H9 (cell line): Measurements from ENCODE around the gene GFRA1. TPM values are rescaled to one million over a fixed set of nuclear protein-coding genes. Genes with fewer than 3 reads are reported as not detected.

Experiments
- DNase-seq: peaks from one replicate; pipeline ENCODE4 v3.0.0-alpha.2; 2017
- H2AFZ ChIP-seq: one replicate; pipeline ENCODE4 v1.6.1; 2013; ENCODE audit warnings: mild to moderate bottlenecking, low read length, control low read depth, moderate library complexity
- H2AK5ac ChIP-seq: 2 replicates; pipeline ENCODE4 v1.6.1; 2013; ENCODE audit warnings: low read length, control low read depth, mixed read lengths; ENCODE audit not compliant: insufficient read length
- H2BK120ac ChIP-seq: one replicate; pipeline ENCODE4 v1.6.1; 2013; ENCODE audit warnings: low read depth, mild to moderate bottlenecking, low read length, control low read depth, inconsistent platforms; ENCODE audit not compliant: poor library complexity, severe bottlenecking
- H2BK12ac ChIP-seq: 2 replicates; pipeline ENCODE4 v1.6.1; 2013; ENCODE audit warnings: low read length, control low read depth, mixed read lengths, low read depth; ENCODE audit not compliant: insufficient read length
- H2BK15ac ChIP-seq: 2 replicates; pipeline ENCODE4 v1.6.1; 2013; ENCODE audit warnings: low read depth, low read length, control low read depth
- H2BK20ac ChIP-seq: one replicate; pipeline ENCODE4 v1.6.1; 2013; ENCODE audit warnings: low read depth, mild to moderate bottlenecking, low read length, control low read depth, inconsistent platforms; ENCODE audit not compliant: poor library complexity, severe bottlenecking
- H2BK5ac ChIP-seq: 2 replicates; pipeline ENCODE4 v1.6.1; 2013; ENCODE audit warnings: low read length, control low read depth, mixed read lengths; ENCODE audit not compliant: insufficient read length
- H3K14ac ChIP-seq: 2 replicates; pipeline ENCODE4 v1.6.1; 2013; ENCODE audit warnings: low read length, control low read depth; ENCODE audit not compliant: insufficient read depth
- H3K18ac ChIP-seq: 2 replicates; pipeline ENCODE4 v1.6.1; 2013; ENCODE audit warnings: low read depth, mild to moderate bottlenecking, mixed read lengths, low read length, control low read depth; ENCODE audit not compliant: insufficient read length
- H3K23ac ChIP-seq: 2 replicates; pipeline ENCODE4 v1.6.1; 2013; ENCODE audit warnings: low read length, control low read depth, mixed read lengths, low read depth; ENCODE audit not compliant: insufficient read length
- H3K23me2 ChIP-seq: 2 replicates; pipeline ENCODE4 v1.6.1; 2013; ENCODE audit warnings: low read depth, mild to moderate bottlenecking, mixed read lengths, low read length, control low read depth; ENCODE audit not compliant: insufficient read length, poor library complexity, severe bottlenecking
- H3K27ac ChIP-seq: 2 replicates; pipeline ENCODE4 v1.5.1; 2013; ENCODE audit warnings: low read length, control low read depth, mixed read lengths, low read depth; ENCODE audit not compliant: insufficient read length
- H3K27me3 ChIP-seq: 2 replicates; pipeline ENCODE4 v1.6.1; 2013; ENCODE audit warnings: low read length, control low read depth, inconsistent platforms; ENCODE audit not compliant: insufficient read depth
- H3K4ac ChIP-seq: 2 replicates; pipeline ENCODE4 v1.6.1; 2013; ENCODE audit warnings: low read depth, mild to moderate bottlenecking, control low read depth, inconsistent platforms, low read length, moderate library complexity
- H3K4me1 ChIP-seq: 2 replicates; pipeline ENCODE4 v1.6.1; 2013; ENCODE audit warnings: low read length, control low read depth, inconsistent platforms; ENCODE audit not compliant: insufficient read depth
- H3K4me2 ChIP-seq: 2 replicates; pipeline ENCODE4 v1.6.1; 2013; ENCODE audit warnings: low read length, control low read depth, mixed read lengths; ENCODE audit not compliant: insufficient read length, insufficient read depth
- H3K56ac ChIP-seq: 2 replicates; pipeline ENCODE4 v1.6.1; 2013; ENCODE audit warnings: low read depth, mild to moderate bottlenecking, mixed read lengths, low read length, control low read depth; ENCODE audit not compliant: insufficient read length
- H3K79me1 ChIP-seq: 2 replicates; pipeline ENCODE4 v1.6.1; 2013; ENCODE audit warnings: low read depth, mild to moderate bottlenecking, moderate library complexity, low read length, control low read depth, inconsistent platforms; ENCODE audit not compliant: insufficient read depth, poor library complexity, severe bottlenecking
- H3K79me2 ChIP-seq: 2 replicates; pipeline ENCODE4 v1.6.1; 2013; ENCODE audit warnings: low read length, control low read depth, inconsistent platforms; ENCODE audit not compliant: insufficient read depth
- H3K9ac ChIP-seq: 2 replicates; pipeline ENCODE4 v1.6.1; 2013; ENCODE audit warnings: low read length, control low read depth, mixed read lengths; ENCODE audit not compliant: insufficient read length; ENCODE audit errors: extremely low read depth
- H3K9me3 ChIP-seq: one replicate; pipeline ENCODE4 v1.6.1; 2013; ENCODE audit warnings: low read depth, low read length, inconsistent platforms; ENCODE audit not compliant: control insufficient read depth
- H3T11ph ChIP-seq: one replicate; pipeline ENCODE4 v1.6.1; 2013; ENCODE audit warnings: mild to moderate bottlenecking, low read length, control low read depth, inconsistent platforms
- H4K20me1 ChIP-seq: one replicate; pipeline ENCODE4 v1.6.1; 2013; ENCODE audit not compliant: control insufficient read depth, insufficient read length, insufficient read depth
- H4K5ac ChIP-seq: 2 replicates; pipeline ENCODE4 v1.6.1; 2013; ENCODE audit warnings: low read depth, mild to moderate bottlenecking, mixed read lengths, low read length, control low read depth; ENCODE audit not compliant: insufficient read length
- H4K8ac ChIP-seq: replicated peaks from 2 replicates; pipeline ENCODE4 v1.6.1; 2013; ENCODE audit warnings: low read length, control low read depth, mixed read lengths, low read depth; ENCODE audit not compliant: insufficient read length
- H4K91ac ChIP-seq: 2 replicates; pipeline ENCODE4 v1.6.1; 2013; ENCODE audit warnings: low read depth, mild to moderate bottlenecking, moderate library complexity, mixed read lengths, low read length, control low read depth; ENCODE audit not compliant: insufficient read length
- H3K27ac Mint-ChIP-seq, 3 experiments: 2 replicates in 2 of 3; 3 replicates in 1 of 3; pipeline ENCODE4 v1.8.0; 2020 to 2021; ENCODE audit warnings: mixed read lengths in 3 of 3, mild to moderate bottlenecking in 1 of 3, moderate library complexity in 1 of 3
- H3K27me3 Mint-ChIP-seq: 2 replicates; pipeline ENCODE4 v1.8.0; 2021; ENCODE audit warnings: low read depth, mild to moderate bottlenecking, moderate library complexity, mixed read lengths
- H3K36me3 Mint-ChIP-seq, 3 experiments: 2 replicates in 2 of 3; 3 replicates in 1 of 3; pipeline ENCODE4 v1.8.0; 2020 to 2021; ENCODE audit warnings: low read depth in 3 of 3, mixed read lengths in 3 of 3; ENCODE audit not compliant: insufficient read depth in 1 of 3
- H3K4me1 Mint-ChIP-seq, 2 experiments: 2 replicates each; pipeline ENCODE4 v1.8.0; 2020; ENCODE audit warnings: mixed read lengths in 2 of 2
- H3K4me3 Mint-ChIP-seq, 2 experiments: 2 replicates in 1 of 2; 3 replicates in 1 of 2; pipeline ENCODE4 v1.8.0; 2020 to 2021; ENCODE audit warnings: mild to moderate bottlenecking in 2 of 2, mixed read lengths in 2 of 2, moderate library complexity in 1 of 2
- H3K9me3 Mint-ChIP-seq, 2 experiments: 2 replicates in 1 of 2; 3 replicates in 1 of 2; pipeline ENCODE4 v1.8.0; 2020; ENCODE audit warnings: mild to moderate bottlenecking in 2 of 2, mixed read lengths in 2 of 2, moderate library complexity in 1 of 2
- WGBS: extraction: QIAGEN DNeasy Blood & Tissue Kit; methylation state at CpG from one replicate; pipeline ENCODE4 v1.1.7; 2013; ENCODE audit warnings: missing lambda C conversion rate, low lambda C conversion rate, mixed read lengths; ENCODE audit not compliant: insufficient read length; ENCODE audit errors: extremely low coverage; 5-methylcytosine and 5-hydroxymethylcytosine counted together
- total RNA-seq: library from RNA; stranded (reverse); gene quantifications from 2 replicates; pipeline ENCODE4 v1.2.1, GENCODE V29; 2021
- TF ChIP-seq, protein P1 (sequence below): fragments of 200-600 bp; sonication (generic); conservative IDR thresholded peaks from 3 replicates; pipeline ENCODE4 v1.8.0; 2021; ENCODE audit warnings: antibody characterized with exemption, mild to moderate bottlenecking

The GFRA1 gene
- total RNA-seq, 1 experiment from 2014 or later, result 0.24 TPM

DNA sequence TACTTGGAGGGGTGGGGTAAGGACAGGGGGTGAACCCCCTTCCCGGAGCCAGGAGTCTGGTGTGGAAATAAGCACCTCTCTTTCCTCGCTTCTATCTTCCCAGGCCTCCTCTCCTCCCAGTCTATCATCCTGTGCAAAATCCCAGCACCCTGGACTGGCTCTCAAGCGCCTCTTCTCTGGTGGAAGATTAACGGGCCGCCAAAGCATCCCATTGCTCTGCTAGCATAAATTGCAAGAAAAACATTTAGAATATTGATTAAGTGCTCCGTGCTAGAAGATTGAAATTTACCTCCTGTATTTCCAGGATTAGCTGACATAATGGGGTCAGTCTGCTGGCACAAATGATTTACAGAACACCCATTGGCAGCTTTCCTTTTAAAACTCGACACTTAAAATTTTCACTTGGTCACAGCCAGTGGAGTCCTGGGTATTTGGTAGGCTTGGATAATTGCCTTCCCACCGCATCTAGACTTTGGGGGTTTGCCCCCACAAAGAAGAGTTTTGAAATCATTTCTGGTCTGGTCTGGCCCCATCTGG lies 189.7 kb downstream of the GFRA1 start:
- no peak overlapping the region for H2AFZ ChIP-seq
- H4K8ac ChIP-seq, result no peak overlapping the region
- no peak overlapping the region for H2BK15ac ChIP-seq
- H3K27me3 Mint-ChIP-seq, result no peaks in the 10 kb centered on the region; the same call in none of the 2 replicates
- no peaks in the 10 kb centered on the region for H3K79me1 ChIP-seq
- TF ChIP-seq, protein P1, sequence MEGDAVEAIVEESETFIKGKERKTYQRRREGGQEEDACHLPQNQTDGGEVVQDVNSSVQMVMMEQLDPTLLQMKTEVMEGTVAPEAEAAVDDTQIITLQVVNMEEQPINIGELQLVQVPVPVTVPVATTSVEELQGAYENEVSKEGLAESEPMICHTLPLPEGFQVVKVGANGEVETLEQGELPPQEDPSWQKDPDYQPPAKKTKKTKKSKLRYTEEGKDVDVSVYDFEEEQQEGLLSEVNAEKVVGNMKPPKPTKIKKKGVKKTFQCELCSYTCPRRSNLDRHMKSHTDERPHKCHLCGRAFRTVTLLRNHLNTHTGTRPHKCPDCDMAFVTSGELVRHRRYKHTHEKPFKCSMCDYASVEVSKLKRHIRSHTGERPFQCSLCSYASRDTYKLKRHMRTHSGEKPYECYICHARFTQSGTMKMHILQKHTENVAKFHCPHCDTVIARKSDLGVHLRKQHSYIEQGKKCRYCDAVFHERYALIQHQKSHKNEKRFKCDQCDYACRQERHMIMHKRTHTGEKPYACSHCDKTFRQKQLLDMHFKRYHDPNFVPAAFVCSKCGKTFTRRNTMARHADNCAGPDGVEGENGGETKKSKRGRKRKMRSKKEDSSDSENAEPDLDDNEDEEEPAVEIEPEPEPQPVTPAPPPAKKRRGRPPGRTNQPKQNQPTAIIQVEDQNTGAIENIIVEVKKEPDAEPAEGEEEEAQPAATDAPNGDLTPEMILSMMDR, result no peak
- H4K91ac ChIP-seq, result no peak overlapping the region
- no peak overlapping the region for H2BK120ac ChIP-seq
- no peak for DNase-seq
- no peak overlapping the region for H4K5ac ChIP-seq
- no peaks in the 10 kb centered on the region for H3K79me2 ChIP-seq
- H2BK5ac ChIP-seq, result no peak overlapping the region
- H2BK12ac ChIP-seq, result no peak overlapping the region
- H3K9ac ChIP-seq, result no peak overlapping the region
- no peak overlapping the region for H3K4me3 Mint-ChIP-seq
- no peak overlapping the region for H3K23ac ChIP-seq
- no peak overlapping the region for H3K4ac ChIP-seq
- no peak overlapping the region for H2BK20ac ChIP-seq
- H3K27ac Mint-ChIP-seq, result no peak overlapping the region
- H3K4me1 Mint-ChIP-seq, result peaks cover 7 to 13% of the 10 kb centered on the region in 2 experiments
- no peaks in the 10 kb centered on the region for H3K23me2 ChIP-seq
- no peaks in the 10 kb centered on the region for H3K9me3 ChIP-seq
- H3K4me1 ChIP-seq, result no peaks in the 10 kb centered on the region
- no peak overlapping the region for H3K14ac ChIP-seq
- H3T11ph ChIP-seq, result no peak overlapping the region
- H3K4me2 ChIP-seq, result no peak overlapping the region
- no peaks in the 10 kb centered on the region for H3K27me3 ChIP-seq
- H3K18ac ChIP-seq, result no peak overlapping the region
- H4K20me1 ChIP-seq, result no peaks in the 10 kb centered on the region
- WGBS, result no CpG with 5 or more reads among the region's 8 CpGs
- H3K36me3 Mint-ChIP-seq, result no peaks in the 10 kb centered on the region
- no peak overlapping the region for H3K56ac ChIP-seq
- H3K27ac ChIP-seq, result no peak overlapping the region
- H3K9me3 Mint-ChIP-seq, result no peaks in the 10 kb centered on the region
- no peak overlapping the region for H2AK5ac ChIP-seq
